ENCODE data around the gene DOCK8.

DOCK8 gene

GRCh38 chr9:237141-237857 is 22.6 kb downstream of the DOCK8 start:
- H3K9ac ChIP-seq (ENCODE audit: low read length) = no peak overlapping the region
- H3K36me3 ChIP-seq (replicated peaks; ENCODE audit: insufficient read depth, low read length) = no peaks in the 10 kb centered on the region
- H3K4me1 ChIP-seq (ENCODE audit: low read length) = no peaks in the 10 kb centered on the region
- no peaks in the 10 kb centered on the region for H4K20me1 ChIP-seq (ENCODE audit: insufficient read depth, low read length)
- H3F3A ChIP-seq (ENCODE audit: insufficient read depth, low read length) = no peaks in the 10 kb centered on the region
- H2AFZ ChIP-seq (ENCODE audit: low read length) = no peak overlapping the region
- no peak for DNase-seq
- no peaks in the 10 kb centered on the region for H3K27me3 ChIP-seq (replicated peaks; ENCODE audit: insufficient read depth, low read length)
- TF ChIP-seq EZH2phosphoT487 (IDR thresholded peaks at IDR 0.05; ENCODE audit: low read length) (no peak), EZH2 (optimal IDR thresholded peaks at IDR 0.05; ENCODE audit: low read depth, low read length) (no peak), CTCF (IDR thresholded peaks at IDR 0.05; ENCODE audit: low read length) (no peak)
- H3K9me3 ChIP-seq (replicated peaks; ENCODE audit: insufficient read depth, low read length) = no peaks in the 10 kb centered on the region
- H3K9me2 ChIP-seq (replicated peaks; ENCODE audit: insufficient read depth, low read length) = no peaks in the 10 kb centered on the region
- no peak overlapping the region for H3K27ac ChIP-seq (ENCODE audit: low read length)
- no peak overlapping the region for H3K4me3 ChIP-seq (ENCODE audit: low read length)
- H3K79me2 ChIP-seq (ENCODE audit: low read length) = no peaks in the 10 kb centered on the region
- no peak overlapping the region for H3K4me2 ChIP-seq (ENCODE audit: low read depth, low read length)

GRCh38 chr9:237858-238345 is 23.2 kb downstream of the DOCK8 start:
- Histone ChIP-seq H4K20me1 (ENCODE audit: insufficient read depth, low read length) (no peaks in the 10 kb centered on the region), H3K4me1 (ENCODE audit: low read length) (no peaks in the 10 kb centered on the region), H3K36me3 (replicated peaks; ENCODE audit: insufficient read depth, low read length) (no peaks in the 10 kb centered on the region), H3K4me2 (ENCODE audit: low read depth, low read length) (no peak overlapping the region), H3F3A (ENCODE audit: insufficient read depth, low read length) (no peaks in the 10 kb centered on the region), H3K9me3 (replicated peaks; ENCODE audit: insufficient read depth, low read length) (no peaks in the 10 kb centered on the region), H3K9ac (ENCODE audit: low read length) (no peak overlapping the region), H3K27me3 (replicated peaks; ENCODE audit: insufficient read depth, low read length) (no peaks in the 10 kb centered on the region), H3K27ac (ENCODE audit: low read length) (no peak overlapping the region), H3K9me2 (replicated peaks; ENCODE audit: insufficient read depth, low read length) (no peaks in the 10 kb centered on the region), H3K79me2 (ENCODE audit: low read length) (no peaks in the 10 kb centered on the region), H2AFZ (ENCODE audit: low read length) (no peak overlapping the region), H3K4me3 (ENCODE audit: low read length) (no peak overlapping the region)
- no peak for DNase-seq
- no peak for TF ChIP-seq CTCF (IDR thresholded peaks at IDR 0.05; ENCODE audit: low read length)

GRCh38 chr9:242461-243080 is 27.9 kb downstream of the DOCK8 start:
- Histone ChIP-seq H3K9me2 (replicated peaks; ENCODE audit: insufficient read depth, low read length) (no peaks in the 10 kb centered on the region), H3K4me1 (ENCODE audit: low read length) (no peaks in the 10 kb centered on the region), H4K20me1 (ENCODE audit: insufficient read depth, low read length) (no peaks in the 10 kb centered on the region), H3K27me3 (replicated peaks; ENCODE audit: insufficient read depth, low read length) (no peaks in the 10 kb centered on the region), H3K9ac (ENCODE audit: low read length) (no peak overlapping the region), H3K9me3 (replicated peaks; ENCODE audit: insufficient read depth, low read length) (no peaks in the 10 kb centered on the region), H3K27ac (ENCODE audit: low read length) (no peak overlapping the region), H3K36me3 (replicated peaks; ENCODE audit: insufficient read depth, low read length) (no peaks in the 10 kb centered on the region), H2AFZ (ENCODE audit: low read length) (no peak overlapping the region), H3K4me3 (ENCODE audit: low read length) (no peak overlapping the region), H3K4me2 (ENCODE audit: low read depth, low read length) (peak overlapping the region; percentile 34; the same call in 1 of the 2 replicates), H3K79me2 (ENCODE audit: low read length) (no peaks in the 10 kb centered on the region), H3F3A (ENCODE audit: insufficient read depth, low read length) (no peaks in the 10 kb centered on the region)
- DNase-seq = peak; percentile 39
- TF ChIP-seq EZH2phosphoT487 (IDR thresholded peaks at IDR 0.05; ENCODE audit: low read length) = no peak
